ENCODE data around the gene ATP13A3.
"Not testable (repeated sequence)": the region's sequence is repeated elsewhere in the genome, so short reads cannot be mapped to it uniquely, and the experiment has no call there.

DNA sequence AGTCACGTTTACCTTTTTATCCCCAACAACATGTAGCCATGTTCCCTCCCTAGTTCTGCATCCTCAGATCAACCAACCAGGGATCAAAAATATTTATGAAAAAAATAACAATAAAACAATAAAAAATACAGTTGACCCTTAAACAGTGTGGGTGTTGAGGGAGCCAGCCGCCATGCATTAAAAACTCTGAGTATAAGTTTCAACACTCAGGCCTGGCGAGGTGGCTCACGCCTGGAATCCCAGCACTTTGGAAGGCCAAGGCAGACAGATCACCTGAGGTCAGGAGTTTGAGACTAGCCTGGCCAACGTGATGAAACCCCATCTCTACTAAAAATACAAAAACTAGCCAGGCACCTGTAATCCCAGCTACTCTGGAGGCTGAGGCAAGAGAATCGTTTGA, 12.7 kb upstream of the ATP13A3 start:
- TF ChIP-seq, protein P1, sequence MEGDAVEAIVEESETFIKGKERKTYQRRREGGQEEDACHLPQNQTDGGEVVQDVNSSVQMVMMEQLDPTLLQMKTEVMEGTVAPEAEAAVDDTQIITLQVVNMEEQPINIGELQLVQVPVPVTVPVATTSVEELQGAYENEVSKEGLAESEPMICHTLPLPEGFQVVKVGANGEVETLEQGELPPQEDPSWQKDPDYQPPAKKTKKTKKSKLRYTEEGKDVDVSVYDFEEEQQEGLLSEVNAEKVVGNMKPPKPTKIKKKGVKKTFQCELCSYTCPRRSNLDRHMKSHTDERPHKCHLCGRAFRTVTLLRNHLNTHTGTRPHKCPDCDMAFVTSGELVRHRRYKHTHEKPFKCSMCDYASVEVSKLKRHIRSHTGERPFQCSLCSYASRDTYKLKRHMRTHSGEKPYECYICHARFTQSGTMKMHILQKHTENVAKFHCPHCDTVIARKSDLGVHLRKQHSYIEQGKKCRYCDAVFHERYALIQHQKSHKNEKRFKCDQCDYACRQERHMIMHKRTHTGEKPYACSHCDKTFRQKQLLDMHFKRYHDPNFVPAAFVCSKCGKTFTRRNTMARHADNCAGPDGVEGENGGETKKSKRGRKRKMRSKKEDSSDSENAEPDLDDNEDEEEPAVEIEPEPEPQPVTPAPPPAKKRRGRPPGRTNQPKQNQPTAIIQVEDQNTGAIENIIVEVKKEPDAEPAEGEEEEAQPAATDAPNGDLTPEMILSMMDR (IDR thresholded peaks at IDR 0.05; ENCODE audit: insufficient read depth, low read depth, low read length), result not testable (repeated sequence)
- TF ChIP-seq EZH2 (IDR thresholded peaks at IDR 0.05; ENCODE audit: insufficient read depth, low read length), result not testable (repeated sequence)
